Cardiac muscle cell (in vitro differentiated cells and primary cell): Measurements from ENCODE around the gene COLGALT1. TPM values are rescaled to one million over a fixed set of nuclear protein-coding genes. Genes with fewer than 3 reads are reported as not detected.
"Not testable (repeated sequence)": the region's sequence is repeated elsewhere in the genome, so short reads cannot be mapped to it uniquely, and the experiment has no call there.

ENCODE experiments used
- DNase-seq, 2 donors: peaks; one replicate each; pipeline versions ENCODE4 v3.0.0 to v3.0.0-alpha.2; 2010 to 2017; ENCODE audit warnings: low read depth in 1 of 2, low spot score in 1 of 2
- H3K27ac ChIP-seq: fragments of 200-600 bp; sonication (generic); 2 replicates; pipeline ENCODE4 v1.5.1; 2016
- H3K27me3 ChIP-seq: fragments of 200-600 bp; sonication (generic); 2 replicates; pipeline ENCODE4 v1.6.0; 2016; ENCODE audit warnings: control low read depth
- H3K36me3 ChIP-seq: fragments of 200-600 bp; sonication (generic); 2 replicates; pipeline ENCODE4 v1.5.1; 2016; ENCODE audit warnings: control low read depth
- H3K4me1 ChIP-seq: fragments of 200-600 bp; sonication (generic); 2 replicates; pipeline ENCODE4 v1.8.1; 2017; ENCODE audit warnings: low read depth, mild to moderate bottlenecking, mixed run types
- H3K4me3 ChIP-seq: fragments of 200-600 bp; sonication (generic); 2 replicates; pipeline ENCODE4 v1.5.1; 2016; ENCODE audit warnings: mild to moderate bottlenecking
- H3K9me3 ChIP-seq: fragments of 200-600 bp; sonication (generic); 2 replicates; pipeline ENCODE4 v1.5.1; 2017; ENCODE audit warnings: low read depth, mild to moderate bottlenecking, control low read depth
- polyA plus RNA-seq: library from polyadenylated mRNA; unstranded; fragments of >200 nt; fragmentation: Nextera tagmentation; extraction: Ambion mirVana; gene quantifications from 2 replicates; pipeline ENCODE4 v1.2.1, GENCODE V29; 2016
- total RNA-seq: library from RNA; depleted of rRNA; stranded (reverse); fragments of >200 nt; gene quantifications from 2 replicates; pipeline ENCODE4 v1.2.3, GENCODE V29; 2016
- TF ChIP-seq, protein P1 (sequence below): IDR thresholded peaks from 2 replicates; pipeline ENCODE4 v1.5.1; 2012; ENCODE audit warnings: low read depth, mild to moderate bottlenecking, low read length

COLGALT1 gene
- 62.9 and 93.5 TPM in 2 replicates for total RNA-seq
- polyA plus RNA-seq: 41.1 and 60.9 TPM in 2 replicates

DNA sequence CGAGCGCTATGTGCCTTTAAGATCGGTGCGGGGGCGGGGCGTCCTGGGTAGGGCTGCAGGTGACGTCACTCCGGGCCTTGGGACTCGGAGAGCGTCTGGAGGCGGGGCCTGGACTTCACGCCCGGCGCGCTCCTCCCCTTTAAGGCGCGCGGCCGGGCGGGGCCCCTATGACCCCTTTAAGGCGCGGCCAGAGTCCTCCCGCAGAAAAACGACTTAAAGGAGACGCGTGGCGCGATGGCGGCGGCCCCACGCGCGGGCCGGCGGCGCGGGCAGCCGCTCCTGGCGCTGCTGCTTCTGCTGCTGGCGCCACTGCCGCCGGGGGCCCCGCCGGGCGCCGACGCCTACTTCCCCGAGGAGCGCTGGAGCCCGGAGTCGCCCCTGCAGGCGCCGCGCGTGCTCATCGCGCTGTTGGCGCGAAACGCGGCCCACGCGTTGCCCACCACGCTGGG, at the start of gene COLGALT1:
Gene COLGALT1, plus strand, starts transcription at position 170 of the 449 bp plus-strand sequence. Its CDS starts 65 bp downstream, at position 235.
- Histone ChIP-seq H3K27me3 (no peaks in the 10 kb centered on the region), H3K27ac (no peak within 1 kb of the TSS), H3K4me1 (no peaks in the 10 kb centered on the region), H3K4me3 (peak within 1 kb of the TSS; percentile 85), H3K36me3 (peaks cover 5% of the 10 kb centered on the region), H3K9me3 (no peaks in the 10 kb centered on the region)
- TF ChIP-seq, protein P1, sequence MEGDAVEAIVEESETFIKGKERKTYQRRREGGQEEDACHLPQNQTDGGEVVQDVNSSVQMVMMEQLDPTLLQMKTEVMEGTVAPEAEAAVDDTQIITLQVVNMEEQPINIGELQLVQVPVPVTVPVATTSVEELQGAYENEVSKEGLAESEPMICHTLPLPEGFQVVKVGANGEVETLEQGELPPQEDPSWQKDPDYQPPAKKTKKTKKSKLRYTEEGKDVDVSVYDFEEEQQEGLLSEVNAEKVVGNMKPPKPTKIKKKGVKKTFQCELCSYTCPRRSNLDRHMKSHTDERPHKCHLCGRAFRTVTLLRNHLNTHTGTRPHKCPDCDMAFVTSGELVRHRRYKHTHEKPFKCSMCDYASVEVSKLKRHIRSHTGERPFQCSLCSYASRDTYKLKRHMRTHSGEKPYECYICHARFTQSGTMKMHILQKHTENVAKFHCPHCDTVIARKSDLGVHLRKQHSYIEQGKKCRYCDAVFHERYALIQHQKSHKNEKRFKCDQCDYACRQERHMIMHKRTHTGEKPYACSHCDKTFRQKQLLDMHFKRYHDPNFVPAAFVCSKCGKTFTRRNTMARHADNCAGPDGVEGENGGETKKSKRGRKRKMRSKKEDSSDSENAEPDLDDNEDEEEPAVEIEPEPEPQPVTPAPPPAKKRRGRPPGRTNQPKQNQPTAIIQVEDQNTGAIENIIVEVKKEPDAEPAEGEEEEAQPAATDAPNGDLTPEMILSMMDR: no peak
- peak; percentile 98 to 100 for DNase-seq

DNA sequence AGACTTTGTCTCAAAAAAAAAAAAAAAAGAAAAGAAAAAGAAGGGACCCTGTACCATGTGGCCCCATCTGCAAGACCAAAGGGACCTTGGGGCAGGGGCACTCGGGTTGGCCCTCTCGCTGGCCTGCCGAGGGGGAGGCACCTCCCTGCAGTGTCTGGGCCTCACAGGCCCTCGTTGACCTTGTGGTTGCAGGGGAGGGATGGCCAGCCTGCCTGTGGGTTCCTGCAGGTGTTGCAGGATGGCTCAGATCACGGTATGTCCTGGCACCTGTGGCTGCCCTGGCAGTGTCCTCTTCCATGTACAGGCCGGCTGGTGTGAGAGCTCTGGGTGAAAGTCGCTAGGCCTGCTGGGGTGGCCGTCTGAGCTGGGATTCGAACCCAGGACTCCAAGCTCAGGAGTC, 48.7 kb upstream of the COLGALT1 start:
- H3K27me3 ChIP-seq: no peaks in the 10 kb centered on the region
- no peak for DNase-seq
- no peaks in the 10 kb centered on the region for H3K4me1 ChIP-seq
- no peak overlapping the region for H3K4me3 ChIP-seq
- TF ChIP-seq, protein P1: no peak
- H3K9me3 ChIP-seq: no peaks in the 10 kb centered on the region
- H3K27ac ChIP-seq: no peak overlapping the region
- no peaks in the 10 kb centered on the region for H3K36me3 ChIP-seq

DNA sequence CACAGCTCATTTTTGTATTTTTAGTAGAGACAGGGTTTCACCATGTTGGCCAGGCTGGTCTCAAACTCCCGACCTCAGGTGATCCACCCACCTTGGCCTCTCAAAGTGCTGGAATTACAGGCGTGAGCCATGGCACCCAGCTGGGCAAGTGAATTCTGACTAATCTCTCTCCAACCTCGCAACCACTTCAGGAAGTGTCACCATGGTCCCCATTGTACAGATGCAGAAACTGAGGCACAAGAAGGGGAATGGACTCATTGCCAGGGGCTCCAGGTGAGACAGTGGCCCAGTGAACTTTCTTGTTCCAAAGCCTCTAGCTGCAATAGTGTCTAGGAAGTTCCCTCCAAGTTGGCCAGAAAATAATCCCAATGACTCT, 46.9 kb upstream of the COLGALT1 start:
- not testable (repeated sequence) for DNase-seq, H3K27me3 ChIP-seq, H3K4me3 ChIP-seq, H3K9me3 ChIP-seq, H3K4me1 ChIP-seq, H3K36me3 ChIP-seq, H3K27ac ChIP-seq

DNA sequence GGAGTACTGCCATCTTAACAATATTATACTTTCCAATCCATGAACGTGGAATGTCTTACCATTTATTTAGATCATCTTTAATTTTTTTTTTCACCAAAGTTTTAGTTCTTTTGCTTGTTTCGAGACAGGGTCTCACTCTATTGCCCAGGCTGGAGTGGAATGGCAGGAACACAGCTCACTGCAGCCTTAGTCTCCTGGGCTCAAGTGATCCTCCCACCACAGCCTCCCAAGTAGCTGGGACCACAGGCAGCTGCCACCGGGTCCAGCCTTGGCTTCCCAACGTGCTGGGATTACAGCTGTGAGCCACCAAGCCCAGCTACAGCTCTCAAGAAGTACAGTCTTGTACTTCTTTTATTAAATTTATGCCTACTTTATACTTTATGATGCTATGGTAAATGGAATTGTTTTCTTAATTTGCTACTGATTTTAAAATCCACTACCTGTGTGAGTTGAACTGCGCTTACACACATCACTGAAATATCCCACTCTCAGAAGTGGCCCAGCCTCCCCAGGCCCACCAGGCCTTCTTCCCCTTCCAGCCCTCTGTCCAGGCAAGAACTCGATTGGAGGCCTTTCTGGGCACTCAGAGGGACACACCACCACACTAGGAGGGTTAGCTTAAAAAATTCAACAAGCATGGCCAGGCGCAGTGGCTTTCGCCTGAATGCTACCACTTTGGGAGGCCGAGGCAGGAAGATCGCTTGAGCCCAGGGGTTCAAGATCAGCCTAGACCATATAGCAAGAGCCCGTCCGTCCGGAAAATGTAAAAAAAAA, 45.0 kb upstream of the COLGALT1 start:
- peak overlapping the region; percentile 93 for H3K27ac ChIP-seq

DNA sequence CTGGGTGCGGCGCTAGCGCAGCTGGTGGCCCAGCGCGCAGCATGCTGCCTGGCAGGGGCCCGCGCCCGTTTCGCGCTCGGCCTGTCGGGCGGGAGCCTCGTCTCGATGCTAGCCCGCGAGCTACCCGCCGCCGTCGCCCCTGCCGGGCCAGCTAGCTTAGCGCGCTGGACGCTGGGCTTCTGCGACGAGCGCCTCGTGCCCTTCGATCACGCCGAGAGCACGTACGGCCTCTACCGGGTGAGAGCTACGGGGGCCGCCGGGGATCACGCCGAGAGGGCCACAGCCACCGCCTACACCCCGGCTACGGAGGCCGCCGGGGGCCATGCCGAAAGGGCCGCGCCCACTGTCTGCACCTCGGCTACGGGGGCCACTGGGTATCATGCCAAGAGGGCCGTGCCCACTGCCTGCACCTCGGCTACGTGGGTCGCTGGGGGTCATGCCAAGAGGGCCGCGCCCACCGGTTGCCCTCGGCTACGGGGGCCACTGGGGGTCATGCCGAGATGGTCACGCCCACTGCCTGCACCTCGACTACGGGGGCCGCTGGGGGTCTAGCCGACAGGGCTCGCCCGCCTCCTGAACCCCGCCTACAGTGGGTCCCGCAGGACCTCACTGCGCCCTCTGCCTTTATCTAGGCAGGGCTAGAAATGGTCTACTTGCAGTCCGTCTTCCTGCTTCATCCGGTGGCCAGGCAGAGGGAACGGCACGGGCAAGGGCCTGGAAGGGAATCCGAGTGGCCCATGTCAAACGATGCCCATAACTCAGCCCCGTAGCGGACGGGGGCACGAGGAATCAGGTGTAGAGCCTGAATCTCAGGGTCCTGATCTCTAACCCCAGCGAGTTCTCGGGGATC, 43.5 kb upstream of the COLGALT1 start:
- TF ChIP-seq, protein P1: peak; percentile 18
- H3K4me3 ChIP-seq: peak overlapping the region; percentile 51
- peak; percentile 88 to 91 for DNase-seq
- peak overlapping the region; percentile 93 for H3K27ac ChIP-seq
- H3K4me1 ChIP-seq: no peaks in the 10 kb centered on the region
- no peaks in the 10 kb centered on the region for H3K27me3 ChIP-seq
- no peaks in the 10 kb centered on the region for H3K36me3 ChIP-seq
- no peaks in the 10 kb centered on the region for H3K9me3 ChIP-seq

More for the DNA sequence above, 45.0 kb upstream of the COLGALT1 start:
- H3K36me3 ChIP-seq: no peaks in the 10 kb centered on the region
- TF ChIP-seq, protein P1: no peak
- no peaks in the 10 kb centered on the region for H3K27me3 ChIP-seq
- DNase-seq: peak in 1 of 2 donors; percentile 28
- H3K4me1 ChIP-seq: no peaks in the 10 kb centered on the region
- H3K4me3 ChIP-seq: peak overlapping the region; percentile 51
- H3K9me3 ChIP-seq: no peaks in the 10 kb centered on the region
